ENCODE data around the gene OR51E1. TPM values are rescaled to one million over a fixed set of nuclear protein-coding genes. Genes with fewer than 3 reads are reported as not detected.

Gene OR51E1
- total and polyA plus RNA-seq, 2 donors (not counting 1 experiment from before 2014, with no cell fraction given): not detected

GRCh38 chr11:4607781-4608666 lies 35.8 kb upstream of the OR51E1 start, which contains the start of gene TRIM68:
Gene TRIM68, minus strand, starts transcription at chr11:4608231. Its CDS starts 2,727 bp downstream, at chr11:4605504.
- Histone ChIP-seq H3K79me2 (ENCODE audit: control insufficient read depth, insufficient read depth, low read length) (peaks cover 5% of the 10 kb centered on the region), H3K27ac (ENCODE audit: low read length in 2 of 2) (peak within 1 kb of the TSS; percentile 72 to 93), H3K27me3 (replicated peaks in 1 of 4; ENCODE audit: control extremely low read depth in 1 of 4, control insufficient read depth in 3 of 4, insufficient read depth in 4 of 4, low read length in 3 of 4) (no peaks in the 10 kb centered on the region), H3K9me3 (ENCODE audit: control extremely low read depth in 1 of 3, control insufficient read depth in 2 of 3, insufficient read depth in 1 of 3, low read length in 2 of 3) (no peaks in the 10 kb centered on the region), H3K9ac (ENCODE audit: low read length) (peak within 1 kb of the TSS; percentile 90), H3K4me2 (replicated peaks; ENCODE audit: low read depth, low read length, poor library complexity, severe bottlenecking) (peak within 1 kb of the TSS; percentile 84), H3K4me3 (ENCODE audit: control extremely low read depth in 1 of 5, extremely low read depth in 1 of 5, insufficient read depth in 1 of 5, low read depth in 2 of 5, low read length in 4 of 5) (peak within 1 kb of the TSS; percentile 65 to 89 (median 79)), H4K20me1 (ENCODE audit: control insufficient read depth, insufficient read depth, low read length, poor library complexity, severe bottlenecking) (peaks cover 6% of the 10 kb centered on the region), H2AFZ (ENCODE audit: insufficient read depth, low read depth, low read length, poor library complexity, severe bottlenecking) (peak within 1 kb of the TSS; percentile 100), H3K36me3 (replicated peaks in 1 of 2; ENCODE audit: control extremely low read depth in 1 of 2, control insufficient read depth in 1 of 2, extremely low read depth in 1 of 2, insufficient read depth in 2 of 2, low read length in 1 of 2) (peaks cover 0 to 14% of the 10 kb centered on the region in 2 experiments), H3K4me1 (ENCODE audit: control insufficient read depth in 2 of 2, insufficient read depth in 2 of 2, low read length in 2 of 2) (peaks cover 21 to 29% of the 10 kb centered on the region in 2 donors)
- peak; percentile 99 for ATAC-seq (ENCODE audit: low read depth)
- H3K4me1 Mint-ChIP-seq: peaks cover 45% of the 10 kb centered on the region
- ChIA-PET CTCF (interaction anchor here (1.0 to 1.1 kb wide), 2 partner anchors 28 to 421 kb away, joined by 3 read pairs; no protein-coding TSS in a partner anchor), POLR2A (no interaction called here)
- peak within 1 kb of the TSS; percentile 94 for H3K27ac Mint-ChIP-seq
- intact Hi-C loops (cut with micrococcal nuclease): loop anchor here (1.0 to 10.0 kb wide), 2 partner anchors 215 to 1627 kb away; partner anchors contain the start of genes CNGA4, FHIP1B and TRIM21
- TF ChIP-seq CTCF (IDR thresholded peaks at IDR 0.05) (no peak), EZH2 (IDR thresholded peaks at IDR 0.05; ENCODE audit: borderline replicate concordance, insufficient read depth, low read depth, low read length, poor library complexity, severe bottlenecking) (no peak)
- peak within 1 kb of the TSS; percentile 97 for H3K4me3 Mint-ChIP-seq
- peak; percentile 93 for DNase-seq
- 5% methylated on average over 41 of the region's 43 CpGs for WGBS (ENCODE audit: insufficient coverage)
- H3K27me3 Mint-ChIP-seq: no peaks in the 10 kb centered on the region
- H3K9me3 Mint-ChIP-seq (ENCODE audit: insufficient read depth): peaks cover 3% of the 10 kb centered on the region

Data from B cell (primary cell).